HG03039 (cell line): ENCODE data around the gene IDI1.
"Not testable (repeated sequence)": the region's sequence is repeated elsewhere in the genome, so short reads cannot be mapped to it uniquely, and the experiment has no call there.

Experiments used
- ATAC-seq: cut with Tn5 transposase; IDR thresholded peaks from one replicate; pipeline ENCODE4 v1.9.1; 2021; ENCODE audit warnings: mild to moderate bottlenecking, moderate library complexity; ENCODE audit not compliant: unreplicated experiment

Gene IDI1

GRCh38 chr10:1048732-1049424, at the start of gene IDI1:
IDI1 (minus strand) TSS chr10:1049119; CDS start chr10:1049003, 116 bp downstream.
- ATAC-seq, result peak; percentile 75

- no peak for ATAC-seq
Measured at GRCh38 chr10:1097436-1097835, 48.5 kb upstream of the IDI1 start.

- no peak for ATAC-seq
Measured at GRCh38 chr10:1096287-1096889, 47.5 kb upstream of the IDI1 start.

GRCh38 chr10:1095498-1095897, 46.6 kb upstream of the IDI1 start:
- no peak for ATAC-seq

GRCh38 chr10:1094112-1095057, 45.5 kb upstream of the IDI1 start:
- ATAC-seq, result peak; percentile 58

- no peak for ATAC-seq
Measured at GRCh38 chr10:1093696-1094095, 44.8 kb upstream of the IDI1 start.

GRCh38 chr10:1090696-1091095, 41.8 kb upstream of the IDI1 start:
- no peak for ATAC-seq

- ATAC-seq, result no peak
Measured at GRCh38 chr10:1089017-1089689, 40.2 kb upstream of the IDI1 start.

GRCh38 chr10:1086787-1087186, 37.9 kb upstream of the IDI1 start:
- no peak for ATAC-seq

- no peak for ATAC-seq
Measured at GRCh38 chr10:1085258-1085657, 36.3 kb upstream of the IDI1 start.

- ATAC-seq, result no peak
Measured at GRCh38 chr10:1084011-1084950, 35.4 kb upstream of the IDI1 start.

GRCh38 chr10:1083581-1083980, 34.7 kb upstream of the IDI1 start:
- no peak for ATAC-seq

- no peak for ATAC-seq
Measured at GRCh38 chr10:1078668-1079067, 29.7 kb upstream of the IDI1 start.

GRCh38 chr10:1074748-1075308, 25.9 kb upstream of the IDI1 start:
- no peak for ATAC-seq

- no peak for ATAC-seq
Measured at GRCh38 chr10:1074052-1074747, 25.3 kb upstream of the IDI1 start.

GRCh38 chr10:1070919-1071318, 22.0 kb upstream of the IDI1 start:
- ATAC-seq, result no peak

GRCh38 chr10:1068380-1069361, 19.8 kb upstream of the IDI1 start:
- no peak for ATAC-seq

- not testable (repeated sequence) for ATAC-seq
Measured at GRCh38 chr10:1066734-1067133, 17.8 kb upstream of the IDI1 start.
